DMS53 treated with DMSO at 0.1 percent for 48 hours (cell line): ENCODE data around the gene SVOPL.

Source experiments
- DNase-seq: peaks from one replicate; lab custom pipeline; 2025; ENCODE audit not compliant: unreplicated experiment; lab: John Stamatoyannopoulos, UW

Gene SVOPL

DNA sequence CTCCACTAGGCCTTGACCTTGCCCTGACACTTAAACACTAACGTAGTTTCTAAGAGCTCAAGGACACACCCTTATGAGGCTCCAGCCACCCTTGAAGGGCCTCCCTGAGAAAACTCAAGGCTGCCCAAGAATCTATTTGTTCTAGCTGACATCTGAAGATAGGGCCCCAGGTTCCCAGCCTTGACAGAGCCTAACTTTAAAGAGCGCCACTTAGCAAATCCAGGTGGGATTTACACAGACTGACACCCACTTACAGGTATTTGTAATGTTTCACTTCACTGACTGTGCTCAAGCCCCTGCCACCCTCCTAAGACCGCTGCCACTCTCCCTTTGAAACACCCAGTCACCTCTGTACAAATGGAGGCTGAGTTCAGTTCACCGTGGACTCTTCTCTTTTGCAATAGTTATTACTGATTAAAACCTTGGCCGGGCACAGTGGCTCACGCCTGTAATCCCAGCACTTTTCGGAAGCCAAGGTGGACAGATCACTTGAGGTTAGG is 90.4 kb downstream of the SVOPL start:
- DNase-seq = no peak

GRCh38 chr7:138608275-138608674 is 92.9 kb downstream of the SVOPL start:
- no peak for DNase-seq

DNA sequence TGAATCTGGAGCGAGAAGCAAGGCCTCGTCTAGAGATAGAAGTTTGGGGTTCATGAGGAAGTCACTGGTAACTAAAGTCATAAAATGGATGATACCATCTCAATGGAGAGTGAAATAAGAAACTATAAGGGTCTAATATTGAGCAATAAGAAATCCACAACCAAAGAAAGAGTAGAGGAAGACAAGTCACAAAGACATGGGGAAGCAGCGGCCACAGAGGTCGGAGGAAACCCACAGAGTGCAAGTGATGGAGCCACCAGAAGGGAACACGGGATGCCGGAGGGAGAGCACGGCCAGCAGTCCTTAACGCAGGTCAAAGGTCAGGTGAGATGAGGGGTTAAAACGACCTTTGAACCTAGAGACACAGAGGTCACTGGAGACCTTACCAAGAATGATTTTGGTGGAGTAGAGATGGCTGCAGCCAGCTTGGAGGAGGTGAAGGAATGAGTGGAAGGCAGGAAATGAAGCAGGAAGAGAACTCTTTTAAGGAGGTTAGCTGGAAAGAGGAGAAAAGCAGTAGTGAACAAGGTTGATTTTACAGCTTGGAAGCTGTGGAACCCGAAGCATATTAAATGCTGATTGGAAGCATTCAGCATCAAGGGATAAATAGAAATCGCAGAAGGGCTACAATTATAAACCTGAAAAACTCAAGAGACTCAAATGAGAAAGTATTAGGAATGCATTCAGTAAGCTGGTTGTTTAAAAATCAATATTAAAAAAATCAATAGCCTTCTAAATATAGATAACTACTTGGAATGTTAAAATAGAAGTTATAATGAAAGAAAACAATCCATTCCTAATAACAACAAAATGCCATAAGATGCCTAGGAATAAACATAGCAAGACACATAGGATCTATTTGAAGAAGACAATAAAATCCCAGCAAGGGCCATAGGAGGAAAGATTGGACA is 93.7 kb downstream of the SVOPL start:
- DNase-seq = no peak

DNA sequence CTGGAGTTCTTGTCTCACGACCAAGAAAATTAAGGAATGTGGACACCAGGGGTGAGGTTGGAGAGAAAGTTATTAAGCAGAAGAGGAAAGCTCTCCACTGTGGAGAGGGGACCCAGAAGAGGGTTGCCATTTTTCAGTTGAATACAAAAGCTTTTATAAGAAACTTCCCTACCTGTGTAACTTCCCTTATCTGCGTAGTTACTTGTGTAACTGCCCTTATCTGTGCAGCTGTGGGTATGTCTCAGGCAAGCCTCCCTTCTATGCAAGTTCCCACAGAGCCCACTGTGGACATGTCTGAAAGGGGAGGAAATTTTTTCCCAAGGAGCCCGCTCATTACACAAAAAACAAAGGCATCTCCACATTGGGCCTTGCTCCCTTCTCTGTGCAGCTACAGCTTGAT is 94.9 kb downstream of the SVOPL start:
- DNase-seq = no peak

DNA sequence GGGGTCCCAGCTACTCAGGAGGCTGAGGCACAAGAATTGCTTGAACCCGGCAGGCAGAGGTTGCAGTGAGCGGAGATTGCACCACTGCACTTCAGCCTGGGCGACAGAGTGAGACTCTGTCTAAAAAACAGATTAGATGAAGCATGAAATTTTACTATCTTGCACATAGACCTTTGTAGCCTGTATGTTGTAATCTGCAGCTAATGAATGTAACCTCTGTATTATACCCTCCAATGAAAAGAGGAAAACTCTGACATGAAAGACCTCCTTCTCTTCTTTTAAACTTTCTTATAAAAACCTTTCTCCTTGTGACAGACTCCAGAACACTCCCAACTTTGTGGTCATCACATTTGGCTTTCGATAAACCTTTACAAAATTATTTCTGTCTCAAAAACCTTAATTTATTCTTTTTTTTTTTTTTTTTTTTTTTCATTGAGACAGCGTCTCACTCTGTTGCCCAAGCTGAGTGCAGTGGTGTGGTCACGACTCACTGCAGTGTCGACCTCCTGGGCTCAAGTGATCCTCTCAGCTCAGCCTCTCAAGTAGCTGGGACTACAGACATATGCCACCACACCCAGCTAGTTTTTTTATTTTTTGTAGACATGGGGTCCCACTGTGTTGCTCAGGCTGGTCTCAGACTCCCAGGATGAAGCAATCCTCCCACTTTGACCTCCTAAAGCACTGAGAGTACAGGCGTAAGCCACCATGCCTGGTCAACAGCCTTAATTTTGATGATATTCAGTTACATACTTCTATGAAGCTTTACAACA is 97.4 kb downstream of the SVOPL start:
- no peak for DNase-seq

DNA sequence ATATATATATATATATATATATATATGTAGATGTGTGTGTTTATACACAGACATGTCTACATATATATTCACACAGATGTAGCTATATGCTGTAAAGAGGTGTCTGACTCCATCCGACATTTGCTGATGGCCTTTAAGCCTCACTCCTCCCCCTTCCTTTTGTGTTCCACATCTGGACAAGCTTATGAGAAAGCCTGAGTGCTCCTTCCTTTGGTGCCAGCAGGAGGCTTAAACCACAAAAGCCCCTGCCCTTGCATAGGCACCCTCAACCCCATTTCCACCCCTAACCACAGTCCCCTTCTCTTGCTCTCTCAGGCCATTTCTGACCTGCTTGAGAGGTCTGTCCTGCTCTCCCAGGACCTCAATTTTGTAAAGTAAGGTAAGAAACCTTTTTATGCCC is 98.7 kb downstream of the SVOPL start:
- DNase-seq = no peak

DNA sequence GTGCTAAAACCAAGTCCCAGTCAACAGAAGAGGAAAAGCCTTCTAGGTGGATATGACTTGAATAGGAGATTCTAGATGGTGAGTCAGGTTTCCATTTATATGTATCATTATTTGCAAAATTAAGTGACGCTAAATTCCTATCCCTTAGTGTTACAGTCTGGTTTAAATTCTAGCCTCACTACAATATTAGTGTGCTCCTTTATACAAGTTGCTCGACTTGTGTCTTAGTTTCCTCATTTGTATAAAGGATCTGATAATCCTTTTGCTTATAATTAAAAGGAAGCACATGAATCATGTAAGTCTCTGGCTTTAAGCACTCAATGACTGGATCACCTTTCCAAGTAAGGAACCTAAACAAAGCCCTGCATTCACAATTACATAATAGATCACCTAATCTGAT is 105.7 kb downstream of the SVOPL start:
- DNase-seq = no peak

- no peak for DNase-seq
These were observed 111.0 kb downstream of the SVOPL start for GRCh38 chr7:138590154-138590553.

DNA sequence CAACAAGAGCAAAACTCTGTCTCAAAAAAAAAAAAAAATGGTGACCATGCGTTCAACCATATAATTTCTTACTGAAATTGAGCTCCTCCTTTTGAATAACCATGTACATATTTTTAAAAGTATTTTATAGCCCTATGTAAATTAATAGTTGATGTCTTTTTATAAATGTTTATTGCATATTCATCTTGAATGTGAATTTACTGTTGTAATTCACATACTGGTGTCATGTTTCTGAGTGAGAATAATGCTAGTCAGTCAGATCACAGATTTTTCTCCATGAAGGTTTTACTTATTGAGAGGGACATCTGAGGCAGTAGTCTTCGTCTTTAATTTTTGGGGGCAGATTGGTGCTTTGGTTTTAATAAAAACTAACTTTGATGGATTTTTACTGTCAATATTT is 112.2 kb downstream of the SVOPL start:
- no peak for DNase-seq

GRCh38 chr7:138587485-138587884 is 113.7 kb downstream of the SVOPL start:
- DNase-seq = peak; percentile 12

DNA sequence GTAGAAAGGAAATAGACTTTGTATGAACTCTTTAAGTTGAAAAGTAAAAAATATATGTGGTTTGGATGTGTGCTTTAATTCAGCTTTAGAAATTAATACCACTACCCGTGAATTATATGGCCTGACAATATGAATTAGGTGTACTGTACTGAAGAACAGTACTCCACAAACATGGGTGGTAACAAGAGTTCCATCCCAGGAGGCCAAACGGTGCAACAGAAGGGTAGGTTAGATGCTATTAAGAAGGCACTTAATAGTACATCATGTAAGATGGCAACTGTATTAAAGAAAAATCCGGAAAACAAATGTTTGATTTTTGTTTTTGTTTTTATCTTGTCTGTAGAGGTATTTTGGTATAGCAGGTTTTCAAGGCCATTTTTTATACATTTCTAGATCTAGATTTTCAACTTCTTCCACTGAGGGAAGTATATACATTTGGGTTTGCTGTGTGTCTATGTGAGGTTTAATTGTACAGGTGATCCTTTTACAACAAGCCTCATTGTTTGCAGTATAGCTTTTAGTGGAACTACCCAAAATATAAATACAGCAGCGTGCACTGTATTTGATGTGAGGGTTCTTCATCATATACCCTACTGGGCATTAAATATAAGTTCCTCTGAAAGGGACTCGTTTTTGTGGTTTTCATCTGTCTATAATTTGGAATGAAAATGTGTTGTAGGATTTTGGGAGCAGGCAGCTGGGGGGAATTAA is 115.7 kb downstream of the SVOPL start:
- no peak for DNase-seq

- DNase-seq = no peak
These were observed 116.5 kb downstream of the SVOPL start for GRCh38 chr7:138584696-138585095.

GRCh38 chr7:138584283-138584682 is 116.9 kb downstream of the SVOPL start:
- DNase-seq = no peak

DNA sequence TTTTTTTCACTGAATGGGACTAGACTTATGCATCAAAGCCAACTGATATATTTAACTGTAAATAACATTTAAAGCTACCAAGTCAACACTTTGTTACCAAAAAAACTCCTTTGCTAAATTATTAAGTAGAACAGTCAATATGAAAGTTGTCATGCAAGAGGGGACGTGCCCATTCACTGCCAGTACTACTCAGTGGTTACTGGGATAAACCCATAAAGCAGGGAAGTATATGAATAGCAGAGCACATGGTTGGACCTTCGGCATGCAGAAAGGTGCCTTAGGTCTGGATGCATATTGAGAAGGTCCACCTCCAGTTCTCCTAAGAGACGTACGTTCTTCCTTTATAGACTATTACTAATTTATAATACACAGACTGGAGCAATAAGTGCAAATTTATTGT is 120.1 kb downstream of the SVOPL start:
- DNase-seq = no peak

GRCh38 chr7:138579671-138580070 is 121.5 kb downstream of the SVOPL start:
- no peak for DNase-seq

- DNase-seq = no peak
These were observed 122.0 kb downstream of the SVOPL start for GRCh38 chr7:138579136-138579535.

GRCh38 chr7:138575897-138576428 is 125.2 kb downstream of the SVOPL start:
- no peak for DNase-seq

GRCh38 chr7:138573741-138574140 is 127.4 kb downstream of the SVOPL start:
- DNase-seq = no peak

DNA sequence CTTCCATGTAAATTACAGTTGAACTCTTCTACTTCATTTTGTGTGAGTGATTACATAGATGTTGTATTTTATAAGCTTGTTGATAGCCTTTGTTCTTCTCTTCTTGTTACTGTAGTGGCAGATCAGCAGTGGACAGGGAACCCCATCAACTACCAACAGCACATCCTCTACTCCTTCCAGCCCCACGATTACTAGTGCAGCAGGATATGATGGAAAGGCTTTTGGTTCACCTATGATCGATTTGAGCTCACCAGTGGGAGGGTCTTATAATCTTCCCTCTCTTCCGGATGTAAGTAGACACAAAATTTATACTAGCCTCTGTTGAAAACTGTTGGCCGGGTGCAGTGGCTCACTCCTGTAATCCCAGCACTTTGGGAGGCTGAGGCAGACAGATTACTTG is 130.4 kb downstream of the SVOPL start:
- no peak for DNase-seq

DNA sequence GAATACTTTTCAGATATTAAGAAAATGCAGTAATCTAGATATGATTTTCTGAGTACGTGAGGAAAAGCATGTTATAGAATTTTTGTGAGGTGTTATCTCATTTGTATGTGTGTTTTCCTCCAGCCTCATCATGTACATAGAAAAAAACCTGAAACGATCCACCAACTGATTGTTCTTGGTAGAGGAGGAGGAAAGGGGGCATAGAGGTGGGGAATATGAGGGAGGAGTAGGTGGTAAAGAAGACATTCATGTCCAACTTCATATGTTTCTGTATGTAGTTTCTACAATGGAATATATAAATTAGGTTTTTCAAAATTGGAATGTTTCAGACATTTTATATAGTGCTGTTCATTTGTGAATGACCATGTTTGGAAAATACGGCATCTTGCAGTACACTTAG is 131.7 kb downstream of the SVOPL start:
- no peak for DNase-seq

- no peak for DNase-seq
These were observed 132.5 kb downstream of the SVOPL start for GRCh38 chr7:138568655-138569054.
